CD4-positive, alpha-beta T cell treated with Interleukin-12 subunit alpha and Interleukin-12 subunit beta, for 1 hour (primary cell): ENCODE results near the gene FLNA.
"Not testable (repeated sequence)": the region's sequence is repeated elsewhere in the genome, so short reads cannot be mapped to it uniquely, and the experiment has no call there.

Experiments used
- DNase-seq: peaks from one replicate; pipeline ENCODE4 v3.0.0-alpha.2; 2020

The FLNA gene, protein sequence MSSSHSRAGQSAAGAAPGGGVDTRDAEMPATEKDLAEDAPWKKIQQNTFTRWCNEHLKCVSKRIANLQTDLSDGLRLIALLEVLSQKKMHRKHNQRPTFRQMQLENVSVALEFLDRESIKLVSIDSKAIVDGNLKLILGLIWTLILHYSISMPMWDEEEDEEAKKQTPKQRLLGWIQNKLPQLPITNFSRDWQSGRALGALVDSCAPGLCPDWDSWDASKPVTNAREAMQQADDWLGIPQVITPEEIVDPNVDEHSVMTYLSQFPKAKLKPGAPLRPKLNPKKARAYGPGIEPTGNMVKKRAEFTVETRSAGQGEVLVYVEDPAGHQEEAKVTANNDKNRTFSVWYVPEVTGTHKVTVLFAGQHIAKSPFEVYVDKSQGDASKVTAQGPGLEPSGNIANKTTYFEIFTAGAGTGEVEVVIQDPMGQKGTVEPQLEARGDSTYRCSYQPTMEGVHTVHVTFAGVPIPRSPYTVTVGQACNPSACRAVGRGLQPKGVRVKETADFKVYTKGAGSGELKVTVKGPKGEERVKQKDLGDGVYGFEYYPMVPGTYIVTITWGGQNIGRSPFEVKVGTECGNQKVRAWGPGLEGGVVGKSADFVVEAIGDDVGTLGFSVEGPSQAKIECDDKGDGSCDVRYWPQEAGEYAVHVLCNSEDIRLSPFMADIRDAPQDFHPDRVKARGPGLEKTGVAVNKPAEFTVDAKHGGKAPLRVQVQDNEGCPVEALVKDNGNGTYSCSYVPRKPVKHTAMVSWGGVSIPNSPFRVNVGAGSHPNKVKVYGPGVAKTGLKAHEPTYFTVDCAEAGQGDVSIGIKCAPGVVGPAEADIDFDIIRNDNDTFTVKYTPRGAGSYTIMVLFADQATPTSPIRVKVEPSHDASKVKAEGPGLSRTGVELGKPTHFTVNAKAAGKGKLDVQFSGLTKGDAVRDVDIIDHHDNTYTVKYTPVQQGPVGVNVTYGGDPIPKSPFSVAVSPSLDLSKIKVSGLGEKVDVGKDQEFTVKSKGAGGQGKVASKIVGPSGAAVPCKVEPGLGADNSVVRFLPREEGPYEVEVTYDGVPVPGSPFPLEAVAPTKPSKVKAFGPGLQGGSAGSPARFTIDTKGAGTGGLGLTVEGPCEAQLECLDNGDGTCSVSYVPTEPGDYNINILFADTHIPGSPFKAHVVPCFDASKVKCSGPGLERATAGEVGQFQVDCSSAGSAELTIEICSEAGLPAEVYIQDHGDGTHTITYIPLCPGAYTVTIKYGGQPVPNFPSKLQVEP (N-terminal part only)

GRCh38 chrX:154374313-154375155 lies at the start of gene FLNA:
Gene FLNA, minus strand, starts transcription at chrX:154374634. Its CDS starts 3,389 bp downstream, at chrX:154371245.
- DNase-seq = peak; percentile 51

- no peak for DNase-seq
These were observed 45.9 kb upstream of the FLNA start for GRCh38 chrX:154420402-154420756.

GRCh38 chrX:154419688-154420401 lies 45.4 kb upstream of the FLNA start:
- DNase-seq = no peak

GRCh38 chrX:154419189-154419588 lies 44.8 kb upstream of the FLNA start:
- DNase-seq = no peak

DNA sequence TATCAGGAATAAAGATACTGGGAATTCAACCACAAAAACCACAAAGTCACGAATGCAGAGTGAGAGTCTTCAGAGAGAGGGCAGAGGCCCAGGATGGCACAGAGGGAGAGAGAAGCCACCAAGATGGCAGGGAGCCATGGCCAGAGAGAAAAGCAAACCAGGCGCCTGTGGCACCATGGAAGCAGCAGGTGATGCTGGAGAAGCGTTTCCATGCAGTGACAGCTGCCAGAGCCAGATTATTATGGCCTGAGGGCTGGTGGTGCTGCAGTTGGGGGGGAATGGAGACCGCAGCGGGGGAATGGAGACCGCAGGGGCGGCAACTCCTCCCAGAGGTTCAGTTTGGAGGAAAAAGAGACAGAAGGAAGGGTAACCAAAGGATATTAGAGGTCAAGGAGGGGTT lies 42.7 kb upstream of the FLNA start:
- DNase-seq = no peak

DNA sequence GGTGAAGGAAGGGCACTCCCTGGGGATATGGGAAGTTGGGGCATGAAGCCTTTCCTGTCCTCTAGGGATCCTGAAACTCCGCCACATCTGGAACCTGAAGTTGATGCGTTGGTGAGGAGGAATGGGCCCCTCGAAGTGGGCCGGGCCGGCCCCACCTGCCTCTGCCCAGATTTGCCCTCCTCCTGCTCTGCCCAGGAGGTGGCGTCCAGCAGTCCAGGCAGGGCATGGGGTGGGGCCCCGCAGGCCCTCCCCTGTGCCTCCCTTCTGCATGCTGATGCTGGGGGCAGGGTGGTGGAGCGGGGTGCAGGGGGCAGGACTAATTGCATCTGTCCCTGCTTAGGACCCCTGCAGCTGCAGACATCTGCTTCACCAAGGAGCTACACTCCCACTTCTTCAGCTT lies 38.7 kb upstream of the FLNA start:
- no peak for DNase-seq

DNA sequence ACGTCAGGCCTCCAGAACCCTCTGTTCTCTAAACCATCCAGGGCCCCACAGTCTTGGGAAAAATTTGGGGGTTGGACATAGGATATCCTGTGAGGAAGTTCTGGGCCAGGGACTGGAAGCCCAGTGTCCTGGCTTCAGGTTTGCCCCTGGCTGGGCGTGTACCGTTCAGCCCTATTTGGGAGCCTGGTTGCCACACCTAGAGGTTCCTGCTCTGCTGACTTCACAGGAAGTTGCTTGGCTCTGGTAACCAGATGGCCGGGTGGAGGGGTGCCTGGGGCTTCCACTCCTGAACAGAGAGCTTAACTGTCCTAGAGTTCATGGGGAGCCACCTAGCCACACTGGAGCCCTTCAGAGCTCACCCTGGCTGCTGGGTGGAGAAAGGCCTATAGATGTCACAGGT lies 38.0 kb upstream of the FLNA start:
- peak; percentile 52 for DNase-seq

DNA sequence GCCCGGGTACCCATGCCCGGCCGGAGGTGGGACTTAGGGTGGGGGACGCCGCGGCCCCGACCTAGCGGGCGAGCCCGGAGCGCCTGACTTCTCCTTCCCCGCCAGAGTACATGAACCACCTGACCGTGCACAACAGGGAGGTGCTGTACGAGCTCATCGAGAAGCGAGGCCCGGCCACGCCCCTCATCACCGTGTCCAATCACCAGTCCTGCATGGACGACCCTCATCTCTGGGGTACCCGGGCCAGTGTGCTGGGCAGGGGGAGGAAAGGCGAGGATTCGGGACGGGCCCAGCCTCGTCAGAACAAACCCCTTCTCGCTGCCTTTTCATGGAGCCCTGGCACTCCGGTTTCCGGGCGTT lies 37.5 kb upstream of the FLNA start:
- DNase-seq = peak; percentile 64

- no peak for DNase-seq
These were observed 34.9 kb upstream of the FLNA start, which contains the start of gene DNASE1L1 for GRCh38 chrX:154409222-154409871. Gene DNASE1L1, minus strand, starts transcription at chrX:154409254. Its CDS starts 3,686 bp downstream, at chrX:154405568.

- DNase-seq = no peak
These were observed 34.3 kb upstream of the FLNA start for GRCh38 chrX:154408659-154409221.

GRCh38 chrX:154404625-154405192 lies 30.3 kb upstream of the FLNA start:
- no peak for DNase-seq

DNA sequence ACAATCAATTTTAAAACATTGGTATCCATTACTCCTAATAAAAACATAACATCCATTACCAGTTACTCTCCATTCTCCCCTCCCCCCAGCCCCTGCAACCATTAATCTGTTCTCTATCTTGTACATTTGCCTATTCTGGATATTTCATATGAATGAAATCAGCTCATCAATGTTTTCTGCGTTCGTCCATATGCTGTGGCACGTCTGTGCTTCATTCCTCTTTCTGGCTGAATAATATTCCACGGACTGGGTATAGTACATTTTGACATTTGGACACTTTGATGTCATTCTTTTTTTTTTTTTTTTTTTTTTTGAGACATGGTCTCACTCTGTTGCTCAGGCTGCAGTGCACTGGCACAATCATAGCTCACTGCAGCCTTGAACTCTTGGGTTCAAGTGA lies 29.4 kb upstream of the FLNA start:
- DNase-seq = no peak

GRCh38 chrX:154403192-154403591 lies 28.8 kb upstream of the FLNA start:
- DNase-seq = no peak

DNA sequence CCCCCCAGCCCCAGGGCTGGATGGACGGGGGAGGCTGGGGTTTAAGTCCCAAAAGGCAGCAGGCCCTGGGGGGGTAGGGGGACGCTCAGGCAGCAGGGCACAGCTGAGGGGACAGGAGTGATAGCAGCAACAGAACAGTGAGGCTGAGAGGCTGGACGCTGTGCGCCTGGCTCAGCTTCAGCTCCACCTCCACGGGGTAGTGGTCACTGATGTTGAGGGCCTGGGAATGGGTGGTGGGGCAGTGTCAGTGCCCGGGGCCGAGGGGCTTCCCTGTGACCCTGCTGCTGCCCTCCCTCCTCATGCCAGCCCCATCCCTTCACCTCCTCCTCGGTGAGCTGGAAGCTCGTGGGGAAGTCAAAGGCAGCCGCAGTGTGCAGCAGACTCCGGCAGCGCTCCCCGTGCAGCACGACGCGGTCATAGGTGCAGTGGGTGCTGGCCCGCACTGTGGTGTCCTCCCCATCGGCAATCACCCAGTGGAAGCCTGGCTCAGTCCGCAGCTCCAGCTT lies 28.2 kb upstream of the FLNA start:
- no peak for DNase-seq

- no peak for DNase-seq
These were observed 27.6 kb upstream of the FLNA start for GRCh38 chrX:154401918-154402621.

GRCh38 chrX:154401045-154401799 lies 26.8 kb upstream of the FLNA start:
- no peak for DNase-seq

DNA sequence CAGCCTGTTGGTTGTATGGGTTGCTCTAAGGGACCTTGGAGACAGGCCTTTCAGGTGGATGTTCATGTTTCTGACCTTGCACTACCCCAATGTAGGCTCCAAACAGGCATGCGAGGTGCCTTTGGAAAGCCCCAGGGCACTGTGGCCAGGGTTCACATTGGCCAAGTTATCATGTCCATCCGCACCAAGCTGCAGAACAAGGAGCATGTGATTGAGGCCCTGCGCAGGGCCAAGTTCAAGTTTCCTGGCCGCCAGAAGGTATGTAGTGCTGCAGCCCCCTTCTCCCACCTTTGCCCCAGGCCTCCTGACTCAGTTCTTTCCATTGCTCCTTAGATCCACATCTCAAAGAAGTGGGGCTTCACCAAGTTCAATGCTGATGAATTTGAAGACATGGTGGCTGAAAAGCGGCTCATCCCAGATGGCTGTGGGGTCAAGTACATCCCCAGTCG lies 26.0 kb upstream of the FLNA start:
- not testable (repeated sequence) for DNase-seq
